ENCODE data around the gene HOXA1.
A peak's percentile ranks its signal among the peaks of the same experiment; 100 is the strongest.

Gene HOXA1

GRCh38 chr7:27138472-27138871 lies 42.7 kb upstream of the HOXA1 start:
- H3K36me3 ChIP-seq (ENCODE audit: insufficient read depth, low read length), result no peaks in the 10 kb centered on the region
- H3K9me3 ChIP-seq (ENCODE audit: control insufficient read depth, insufficient read depth, low read length), result no peaks in the 10 kb centered on the region
- peaks cover 4% of the 10 kb centered on the region; the same call in 1 of the 2 replicates for H3K4me1 ChIP-seq (ENCODE audit: insufficient read depth, low read length)
- no peak overlapping the region for H3K9ac ChIP-seq (ENCODE audit: low read depth, low read length)

DNA sequence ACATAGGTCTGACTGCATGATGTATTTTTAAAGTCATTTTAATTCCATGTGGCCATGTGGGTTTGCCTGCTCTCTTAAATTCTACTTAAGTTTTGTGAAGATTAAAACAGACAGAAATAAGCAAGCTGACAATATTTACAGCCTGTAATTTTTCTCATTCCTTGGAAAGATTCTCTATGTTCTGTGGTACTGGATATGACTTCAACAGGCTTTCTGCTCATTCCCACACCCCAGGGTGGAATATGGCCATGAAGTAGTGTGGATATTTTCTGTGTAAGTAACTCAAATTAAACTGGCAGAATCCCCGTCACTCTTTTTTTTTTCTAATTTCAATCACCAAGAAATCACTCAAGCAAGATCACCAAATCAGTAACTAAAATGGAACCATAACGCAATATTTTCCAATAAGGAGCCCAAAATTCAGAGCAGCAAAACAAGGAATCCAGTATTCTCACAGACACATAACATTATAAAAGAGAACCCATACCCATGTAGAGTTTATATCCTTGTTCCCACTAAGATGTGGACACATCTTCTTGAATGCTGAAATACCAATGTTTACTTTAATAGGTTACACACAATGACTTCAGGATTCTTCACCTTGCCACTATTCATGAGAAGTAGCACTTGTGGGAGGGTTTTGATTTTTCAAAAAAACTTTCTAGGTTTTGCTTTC lies 42.0 kb upstream of the HOXA1 start:
- no peaks in the 10 kb centered on the region for H3K36me3 ChIP-seq (ENCODE audit: insufficient read depth, low read length)
- H3K9ac ChIP-seq (ENCODE audit: low read depth, low read length), result no peak overlapping the region
- peaks cover 4% of the 10 kb centered on the region; the same call in 1 of the 2 replicates for H3K4me1 ChIP-seq (ENCODE audit: insufficient read depth, low read length)
- no peaks in the 10 kb centered on the region for H3K9me3 ChIP-seq (ENCODE audit: control insufficient read depth, insufficient read depth, low read length)

DNA sequence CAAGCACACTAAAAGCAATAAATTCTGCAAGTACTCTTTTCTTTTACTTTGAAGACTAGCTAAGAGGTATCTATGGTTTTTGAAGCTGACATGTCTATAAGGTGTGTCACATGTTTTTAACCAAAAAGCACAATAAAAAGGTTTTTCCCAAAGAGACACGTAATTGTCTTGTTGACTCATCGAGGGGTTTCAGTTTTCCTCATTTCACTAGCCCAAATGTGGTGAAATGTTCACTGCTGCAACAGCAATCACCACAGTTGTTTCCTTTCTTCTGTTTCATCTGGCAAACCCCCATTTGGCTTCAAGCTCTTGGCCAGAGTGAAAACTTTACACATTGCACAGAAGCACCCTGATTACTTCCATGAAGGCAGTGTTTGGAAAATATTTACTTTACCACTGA lies 38.6 kb upstream of the HOXA1 start:
- no peaks in the 10 kb centered on the region for H3K36me3 ChIP-seq (ENCODE audit: insufficient read depth, low read length)
- H3K9me3 ChIP-seq (ENCODE audit: control insufficient read depth, insufficient read depth, low read length), result no peaks in the 10 kb centered on the region
- no peak overlapping the region for H3K9ac ChIP-seq (ENCODE audit: low read depth, low read length)
- H3K4me1 ChIP-seq (ENCODE audit: insufficient read depth, low read length), result no peaks in the 10 kb centered on the region; the same call in 1 of the 2 replicates

GRCh38 chr7:27133409-27134231 lies 37.8 kb upstream of the HOXA1 start:
- no peaks in the 10 kb centered on the region for H3K9me3 ChIP-seq (ENCODE audit: control insufficient read depth, insufficient read depth, low read length)
- H3K4me1 ChIP-seq (ENCODE audit: insufficient read depth, low read length), result no peaks in the 10 kb centered on the region; the same call in 1 of the 2 replicates
- H3K36me3 ChIP-seq (ENCODE audit: insufficient read depth, low read length), result no peaks in the 10 kb centered on the region
- H3K9ac ChIP-seq (ENCODE audit: low read depth, low read length), result no peak overlapping the region

DNA sequence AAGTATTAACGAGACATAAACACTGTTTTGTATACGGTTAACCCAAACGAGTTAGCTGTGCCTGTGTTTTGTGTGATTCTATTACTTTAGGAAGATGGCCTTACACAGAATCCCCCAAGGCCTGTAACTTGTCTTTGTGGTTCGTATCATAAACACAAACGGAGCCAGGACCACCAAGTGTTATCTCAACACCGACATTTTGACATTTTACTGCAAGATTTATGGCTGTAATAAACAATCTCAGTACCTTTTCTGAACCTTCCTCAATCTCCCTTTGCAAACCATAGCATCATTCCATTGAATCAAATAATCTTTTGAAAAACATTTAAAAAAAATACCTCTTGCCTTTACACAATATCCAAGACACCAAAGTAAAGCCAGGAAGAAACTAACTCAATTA lies 37.2 kb upstream of the HOXA1 start:
- no peaks in the 10 kb centered on the region for H3K36me3 ChIP-seq (ENCODE audit: insufficient read depth, low read length)
- H3K4me1 ChIP-seq (ENCODE audit: insufficient read depth, low read length), result no peaks in the 10 kb centered on the region; the same call in 1 of the 2 replicates
- H3K9me3 ChIP-seq (ENCODE audit: control insufficient read depth, insufficient read depth, low read length), result no peaks in the 10 kb centered on the region
- H3K9ac ChIP-seq (ENCODE audit: low read depth, low read length), result no peak overlapping the region

GRCh38 chr7:27132214-27132613 lies 36.4 kb upstream of the HOXA1 start:
- Histone ChIP-seq H3K4me1 (ENCODE audit: insufficient read depth, low read length) (no peaks in the 10 kb centered on the region; the same call in 1 of the 2 replicates), H3K9ac (ENCODE audit: low read depth, low read length) (no peak overlapping the region), H3K36me3 (ENCODE audit: insufficient read depth, low read length) (no peaks in the 10 kb centered on the region), H3K9me3 (ENCODE audit: control insufficient read depth, insufficient read depth, low read length) (no peaks in the 10 kb centered on the region)

GRCh38 chr7:27131390-27131819 lies 35.6 kb upstream of the HOXA1 start:
- H3K9ac ChIP-seq (ENCODE audit: low read depth, low read length), result peak overlapping the region; percentile 28; the same call in 1 of the 2 replicates
- no peaks in the 10 kb centered on the region for H3K9me3 ChIP-seq (ENCODE audit: control insufficient read depth, insufficient read depth, low read length)
- H3K4me1 ChIP-seq (ENCODE audit: insufficient read depth, low read length), result no peaks in the 10 kb centered on the region; the same call in 1 of the 2 replicates
- no peaks in the 10 kb centered on the region for H3K36me3 ChIP-seq (ENCODE audit: insufficient read depth, low read length)

- Histone ChIP-seq H3K4me1 (ENCODE audit: insufficient read depth, low read length) (no peaks in the 10 kb centered on the region), H3K9ac (ENCODE audit: low read depth, low read length) (peak within 1 kb of the TSS; percentile 42; the same call in 1 of the 2 replicates), H3K36me3 (ENCODE audit: insufficient read depth, low read length) (no peaks in the 10 kb centered on the region), H3K9me3 (ENCODE audit: control insufficient read depth, insufficient read depth, low read length) (no peaks in the 10 kb centered on the region)
Measured at GRCh38 chr7:27130540-27131389, 35.0 kb upstream of the HOXA1 start, which contains the start of gene HOXA4. Gene HOXA4, minus strand, starts transcription at chr7:27130757. Its CDS starts 24 bp downstream, at chr7:27130733.

DNA sequence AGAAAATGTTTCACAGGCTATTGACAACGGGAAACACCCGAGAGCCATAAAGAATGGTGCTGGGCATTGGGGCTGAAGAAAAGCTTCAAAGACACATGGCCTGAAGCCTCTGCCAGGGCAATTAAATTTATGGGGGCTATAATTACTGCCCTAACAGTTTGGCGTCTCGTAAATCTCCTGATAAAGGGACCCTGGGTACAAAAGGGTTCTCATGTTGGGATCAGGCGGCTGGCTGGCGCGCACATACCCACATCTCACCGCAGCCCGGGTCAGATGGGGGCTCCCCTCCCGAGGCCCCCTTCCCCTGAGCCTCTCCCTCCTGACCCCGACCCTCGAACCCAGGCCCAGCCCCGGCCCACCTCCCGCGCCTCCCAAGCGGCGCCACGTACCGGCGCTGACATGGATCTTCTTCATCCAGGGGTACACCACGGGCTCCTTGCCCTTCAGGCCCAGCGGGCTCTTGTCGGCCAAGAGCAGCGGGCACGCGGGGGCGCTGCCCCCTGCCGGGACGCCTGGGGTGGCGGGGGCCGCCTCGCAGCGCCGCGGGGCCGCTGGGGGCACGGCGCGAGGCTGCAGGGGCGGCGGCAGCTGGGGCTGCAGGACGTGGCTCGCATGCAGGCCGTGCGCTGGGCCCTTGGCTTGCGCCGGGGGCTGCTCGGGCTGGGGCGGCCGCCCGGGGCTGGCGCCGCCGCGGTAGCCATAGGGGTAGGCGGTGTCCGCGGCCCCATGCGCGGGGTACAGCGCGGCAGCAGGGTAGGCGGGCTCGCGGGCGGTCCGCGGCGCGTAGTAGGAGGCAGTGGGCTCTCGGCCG lies 34.1 kb upstream of the HOXA1 start:
- Histone ChIP-seq H3K9ac (ENCODE audit: low read depth, low read length) (peak overlapping the region; percentile 42; the same call in 1 of the 2 replicates), H3K36me3 (ENCODE audit: insufficient read depth, low read length) (no peaks in the 10 kb centered on the region), H3K4me1 (ENCODE audit: insufficient read depth, low read length) (no peaks in the 10 kb centered on the region), H3K9me3 (ENCODE audit: control insufficient read depth, insufficient read depth, low read length) (no peaks in the 10 kb centered on the region)

GRCh38 chr7:27128776-27129728 lies 33.3 kb upstream of the HOXA1 start:
- Histone ChIP-seq H3K9ac (ENCODE audit: low read depth, low read length) (no peak overlapping the region), H3K36me3 (ENCODE audit: insufficient read depth, low read length) (no peaks in the 10 kb centered on the region), H3K9me3 (ENCODE audit: control insufficient read depth, insufficient read depth, low read length) (no peaks in the 10 kb centered on the region), H3K4me1 (ENCODE audit: insufficient read depth, low read length) (no peaks in the 10 kb centered on the region)

GRCh38 chr7:27128034-27128433 lies 32.2 kb upstream of the HOXA1 start:
- Histone ChIP-seq H3K9ac (ENCODE audit: low read depth, low read length) (no peak overlapping the region), H3K4me1 (ENCODE audit: insufficient read depth, low read length) (no peaks in the 10 kb centered on the region), H3K36me3 (ENCODE audit: insufficient read depth, low read length) (no peaks in the 10 kb centered on the region), H3K9me3 (ENCODE audit: control insufficient read depth, insufficient read depth, low read length) (no peaks in the 10 kb centered on the region)

- Histone ChIP-seq H3K9ac (ENCODE audit: low read depth, low read length) (no peak overlapping the region), H3K9me3 (ENCODE audit: control insufficient read depth, insufficient read depth, low read length) (no peaks in the 10 kb centered on the region), H3K36me3 (ENCODE audit: insufficient read depth, low read length) (no peaks in the 10 kb centered on the region), H3K4me1 (ENCODE audit: insufficient read depth, low read length) (no peaks in the 10 kb centered on the region; the same call in 1 of the 2 replicates)
Measured at GRCh38 chr7:27126596-27127327, 31.0 kb upstream of the HOXA1 start.

All from ES-I3 (cell line).